Hippocampal formation (tissue), 2 donors: ENCODE measurements around the gene PLXNA4.

Source experiments
- DNase-seq, 2 donors: peaks; one replicate each; lab custom pipeline; 2025; lab: John Stamatoyannopoulos, UW

The PLXNA4 gene

GRCh38 chr7:132270517-132270916 is 305.8 kb downstream of the PLXNA4 start:
- no peak for DNase-seq

- DNase-seq, result no peak
Measured at GRCh38 chr7:132269718-132270117, 306.6 kb downstream of the PLXNA4 start.

GRCh38 chr7:132263151-132263550 is 313.1 kb downstream of the PLXNA4 start:
- no peak for DNase-seq

DNA sequence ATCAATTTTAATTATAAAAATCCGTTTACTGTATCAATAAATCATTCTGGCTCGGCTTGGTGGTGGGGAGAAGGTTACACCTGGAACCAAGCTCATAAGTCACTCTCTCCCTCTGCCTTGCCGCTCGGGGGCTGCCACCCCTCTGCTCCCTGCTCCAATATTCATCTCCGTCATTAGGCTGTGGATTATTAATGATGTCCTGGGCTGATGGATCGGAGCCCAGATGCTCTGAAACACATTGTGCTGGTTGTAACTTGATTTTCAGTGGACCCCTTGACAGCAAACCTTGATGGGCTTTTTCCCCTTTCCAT is 314.2 kb downstream of the PLXNA4 start:
- DNase-seq, result no peak

DNA sequence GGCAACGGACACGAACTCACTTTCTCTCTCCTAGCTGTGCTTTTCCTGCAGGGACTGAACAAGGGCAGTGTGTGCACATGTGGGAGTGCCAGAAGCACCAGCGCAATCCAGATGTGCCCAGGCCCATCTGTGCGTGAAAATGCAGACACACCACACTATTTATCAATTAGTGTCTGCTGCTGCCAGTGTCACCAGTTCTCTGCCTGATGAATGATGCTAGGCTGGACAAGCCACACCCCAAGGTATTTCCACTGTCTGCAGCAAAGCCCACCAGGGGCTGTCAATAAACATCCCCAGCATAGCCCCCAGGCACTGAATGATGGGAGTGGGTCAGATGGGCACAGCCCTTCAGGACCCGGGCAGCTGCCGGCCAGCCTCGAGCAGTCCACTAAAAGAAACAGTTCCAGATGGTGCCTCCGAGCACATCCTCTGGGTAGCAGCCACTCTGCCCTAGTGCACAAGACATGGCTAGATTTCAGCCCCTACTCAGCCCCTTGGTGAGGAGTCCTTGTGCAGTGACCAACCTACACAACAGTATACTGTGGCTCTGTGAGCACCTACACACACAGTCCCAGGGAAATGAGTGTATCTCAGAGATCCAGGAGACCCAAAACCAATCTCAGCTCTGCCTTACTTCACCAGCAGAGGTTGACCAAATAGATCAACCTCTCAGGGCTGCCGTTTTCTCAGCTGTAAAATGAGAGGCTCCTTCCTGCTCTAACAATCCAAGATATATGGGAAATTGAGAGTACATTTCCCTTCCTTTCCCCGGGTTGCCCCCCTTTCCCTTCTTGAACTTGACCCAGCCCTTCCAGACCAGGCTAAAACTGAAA is 314.7 kb downstream of the PLXNA4 start:
- DNase-seq, result no peak

DNA sequence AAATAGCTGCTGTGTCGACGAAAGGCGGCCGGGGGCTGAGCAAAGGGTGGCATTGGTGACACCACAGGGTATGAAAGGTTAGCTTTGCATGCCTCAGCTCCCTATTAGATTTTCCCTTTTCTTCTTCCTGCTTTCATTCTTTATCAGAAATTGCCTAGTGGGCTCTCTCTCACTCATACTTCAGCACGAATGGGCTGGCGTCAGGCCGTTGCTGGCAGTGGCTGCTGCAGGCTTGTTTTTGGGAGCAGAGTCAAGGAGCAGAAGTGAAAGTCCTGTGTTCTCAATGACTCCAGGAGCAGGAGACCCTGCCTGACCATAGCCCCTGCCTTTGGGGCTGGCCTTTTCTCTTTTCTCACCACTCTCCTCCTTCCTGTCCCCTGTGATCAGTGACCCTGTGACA is 318.0 kb downstream of the PLXNA4 start:
- DNase-seq, result no peak

DNA sequence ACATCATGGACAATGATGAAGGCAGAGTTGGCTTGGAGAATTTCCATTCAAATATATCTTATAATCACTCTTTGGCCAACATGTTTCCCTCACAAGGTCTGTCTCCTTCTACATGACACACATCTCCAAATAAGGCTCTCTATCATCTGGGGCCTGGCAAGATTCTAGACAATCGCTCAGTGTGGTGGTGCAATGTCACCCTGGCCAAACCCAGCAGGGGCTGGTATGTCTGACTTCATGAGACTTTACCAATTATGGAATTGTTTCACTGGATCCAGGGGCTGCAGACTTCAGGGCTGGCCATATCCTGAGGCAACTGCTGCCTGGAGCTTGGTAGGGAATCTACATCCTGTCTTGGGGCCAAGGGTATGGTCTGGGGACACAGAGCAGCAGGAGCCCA is 319.0 kb downstream of the PLXNA4 start:
- DNase-seq, result no peak

GRCh38 chr7:132256721-132257212 is 319.5 kb downstream of the PLXNA4 start:
- no peak for DNase-seq

- DNase-seq, result no peak
Measured at GRCh38 chr7:132255898-132256297, 320.4 kb downstream of the PLXNA4 start.

GRCh38 chr7:132255115-132255797 is 321.0 kb downstream of the PLXNA4 start:
- no peak for DNase-seq

DNA sequence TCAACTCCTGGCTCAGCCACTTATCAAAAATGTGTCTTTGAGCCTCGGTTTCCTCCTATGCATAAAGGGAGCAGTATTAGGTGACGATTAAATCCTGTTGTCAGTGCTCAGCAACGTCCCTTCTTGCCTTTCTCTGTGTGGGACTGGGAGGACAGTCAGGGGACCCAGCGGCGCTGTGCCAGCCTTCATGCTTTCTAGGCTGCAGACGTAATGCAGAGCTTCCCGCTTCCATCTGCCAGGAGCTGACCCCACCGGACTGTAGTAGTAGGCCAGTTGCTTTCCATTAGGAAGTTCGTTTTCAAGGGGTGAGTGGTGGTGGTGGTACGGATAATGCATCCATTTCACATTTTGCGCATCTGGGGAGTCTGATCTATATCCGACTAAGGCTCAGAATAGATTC is 321.8 kb downstream of the PLXNA4 start:
- DNase-seq, result no peak

DNA sequence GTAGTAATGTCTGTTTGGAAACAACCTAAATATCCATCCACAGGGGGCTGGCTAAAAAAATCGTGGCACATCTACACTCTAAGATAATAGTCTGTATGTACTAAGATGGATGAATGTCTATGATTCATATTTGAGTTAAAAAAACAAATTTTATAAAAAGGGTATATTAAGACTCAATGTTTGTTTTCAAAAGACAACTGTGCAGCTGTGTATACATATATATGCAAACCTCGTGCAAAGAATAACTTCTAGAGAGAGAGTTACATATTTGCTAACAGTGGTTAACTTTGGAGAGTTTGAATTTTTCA is 323.5 kb downstream of the PLXNA4 start:
- DNase-seq, result no peak

DNA sequence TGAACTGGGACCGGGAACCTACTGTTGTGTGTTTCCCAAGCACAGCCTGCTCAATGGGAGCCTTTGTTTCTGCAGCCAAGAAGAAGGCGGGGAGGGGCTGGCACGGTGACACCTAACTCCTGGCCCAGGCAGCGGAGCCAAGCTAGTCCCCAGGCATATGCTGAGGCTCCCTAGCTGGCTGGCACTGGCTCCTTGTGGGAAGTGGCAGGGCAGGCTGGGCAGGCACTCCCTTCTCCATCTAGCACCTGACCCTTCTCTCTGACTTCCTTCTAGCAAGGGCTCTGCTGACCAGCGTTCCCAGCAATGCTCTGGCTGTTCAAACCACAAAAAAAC is 325.0 kb downstream of the PLXNA4 start:
- peak; percentile 71 to 78 for DNase-seq

DNA sequence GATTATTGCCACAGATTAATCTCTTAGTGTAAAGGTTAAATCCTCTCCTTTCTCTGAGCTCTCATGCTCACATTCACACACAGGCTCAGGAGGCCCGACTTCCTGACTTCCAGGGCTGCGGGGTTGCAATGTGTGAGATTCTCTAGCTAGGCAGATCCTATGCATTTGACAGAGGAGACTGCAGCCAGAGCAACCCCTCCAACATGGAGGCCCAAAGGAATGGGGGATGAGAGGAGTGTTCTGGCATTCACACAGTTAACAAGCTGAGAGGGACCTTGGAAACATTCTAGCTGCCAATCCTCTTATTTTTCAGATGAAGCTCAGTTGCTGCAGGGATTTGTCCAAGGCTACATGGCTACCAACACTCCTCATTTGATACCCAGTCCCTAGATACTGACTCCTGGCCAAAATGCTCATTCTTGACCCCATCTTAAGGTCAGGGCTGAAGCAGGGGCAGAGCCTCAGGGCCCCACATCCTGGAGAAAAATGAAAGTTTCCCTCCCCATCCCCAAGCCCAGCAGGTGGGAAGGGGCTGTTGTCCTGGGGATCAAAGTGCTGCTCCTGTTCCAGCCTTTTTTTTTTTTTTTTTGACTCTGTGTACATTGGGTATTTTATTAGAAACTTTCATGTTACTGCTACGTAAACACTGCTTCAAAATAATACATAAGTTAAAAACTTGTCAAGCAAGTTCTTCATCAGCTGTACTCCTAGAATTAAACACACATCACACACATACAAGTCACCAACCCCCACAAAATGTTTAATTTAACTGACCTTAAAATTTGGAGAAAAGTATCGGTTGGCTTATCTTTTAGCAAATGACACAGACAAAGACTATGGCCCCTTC is 325.6 kb downstream of the PLXNA4 start:
- DNase-seq, result no peak

DNA sequence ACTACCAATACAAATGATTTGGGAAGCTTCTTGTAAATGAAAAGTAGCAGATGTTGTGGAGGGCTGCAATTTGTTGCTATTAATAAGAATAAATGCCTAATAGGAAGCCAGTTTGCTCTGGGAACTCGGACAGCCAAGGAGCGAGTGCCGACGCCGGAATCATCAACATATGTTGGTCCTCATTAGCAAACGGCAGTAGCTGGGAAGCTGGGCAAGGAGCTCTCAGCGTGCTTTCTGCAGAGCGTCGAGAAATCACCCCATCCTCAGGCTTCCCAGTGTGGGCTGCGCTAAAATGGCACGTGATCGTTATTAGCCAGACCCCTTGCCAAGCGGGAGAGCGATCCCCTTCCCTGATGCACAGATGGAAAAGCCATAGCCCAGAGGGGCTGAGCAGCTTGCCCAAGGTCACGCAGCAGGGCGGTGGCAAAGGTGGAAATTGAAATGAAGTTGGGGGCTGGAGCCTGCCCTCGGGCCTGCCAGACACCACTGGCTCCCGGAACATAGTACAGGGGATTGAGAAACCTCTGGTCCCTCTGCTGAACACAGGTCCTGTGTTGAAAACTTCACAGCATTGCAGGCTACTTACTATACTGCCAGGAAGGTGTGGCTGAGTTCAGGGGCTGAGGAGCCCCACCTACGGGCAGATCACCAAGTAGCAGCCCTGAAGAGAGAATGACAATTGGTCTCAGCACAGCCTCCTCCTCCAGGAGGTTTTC is 326.9 kb downstream of the PLXNA4 start:
- DNase-seq, result no peak

DNA sequence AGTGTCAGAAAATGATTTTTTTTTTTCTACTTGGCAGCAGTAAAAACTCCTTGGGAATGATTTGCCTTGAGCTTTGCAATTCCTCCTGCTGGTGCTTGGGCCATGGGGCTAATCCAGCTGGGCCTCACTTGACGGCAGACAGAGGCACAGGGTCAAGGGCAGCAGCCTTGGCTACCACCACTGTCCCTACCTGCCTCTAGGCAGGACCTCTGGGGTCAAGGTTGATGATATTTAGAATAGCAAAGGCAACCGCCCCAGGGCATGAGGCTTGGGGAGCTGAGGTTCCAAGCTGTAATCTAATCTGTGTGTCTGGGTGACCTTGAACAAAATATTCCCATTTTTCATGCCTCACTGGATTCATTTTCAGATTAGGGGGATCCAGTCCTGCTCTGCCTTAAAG is 327.4 kb downstream of the PLXNA4 start:
- no peak for DNase-seq

- DNase-seq, result no peak
Measured at GRCh38 chr7:132247995-132248618, 328.2 kb downstream of the PLXNA4 start.

DNA sequence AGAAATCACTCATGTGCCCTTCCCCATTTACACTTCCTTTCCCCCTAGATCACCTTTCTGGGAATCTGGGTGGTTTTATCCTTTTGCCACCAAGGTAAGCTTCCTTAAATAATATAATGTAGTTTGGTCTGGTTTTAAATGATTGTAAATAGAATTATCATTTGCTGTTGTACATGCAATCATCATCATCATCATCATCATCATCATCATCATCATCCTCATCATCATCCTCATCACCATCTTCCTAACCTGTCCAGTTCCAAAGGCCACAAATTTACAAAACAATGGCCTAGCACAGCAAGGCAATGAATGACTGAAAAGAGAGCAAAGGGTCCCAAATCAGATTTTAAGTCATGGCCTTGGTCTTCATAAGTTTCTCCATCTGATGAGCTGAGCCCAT is 329.7 kb downstream of the PLXNA4 start:
- no peak for DNase-seq

DNA sequence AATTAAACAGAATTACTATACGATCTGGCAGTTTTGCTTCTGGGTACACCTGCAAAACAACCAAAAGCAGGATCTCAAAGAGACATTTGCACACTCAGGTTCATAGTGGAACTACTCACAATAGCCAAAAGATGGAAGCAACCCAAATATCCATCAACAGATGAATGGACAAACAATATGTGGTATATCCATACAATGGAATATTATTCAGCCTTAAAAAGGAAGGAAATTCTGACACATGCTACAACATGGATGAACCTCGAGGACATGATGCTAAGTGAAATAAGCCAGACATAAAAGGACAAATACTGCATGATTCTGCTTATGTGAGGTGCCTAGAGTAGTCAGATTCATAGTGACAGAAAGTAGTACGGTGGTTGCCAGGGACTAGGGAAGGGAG is 330.7 kb downstream of the PLXNA4 start:
- DNase-seq, result no peak

GRCh38 chr7:132244903-132245480 is 331.3 kb downstream of the PLXNA4 start:
- no peak for DNase-seq

DNA sequence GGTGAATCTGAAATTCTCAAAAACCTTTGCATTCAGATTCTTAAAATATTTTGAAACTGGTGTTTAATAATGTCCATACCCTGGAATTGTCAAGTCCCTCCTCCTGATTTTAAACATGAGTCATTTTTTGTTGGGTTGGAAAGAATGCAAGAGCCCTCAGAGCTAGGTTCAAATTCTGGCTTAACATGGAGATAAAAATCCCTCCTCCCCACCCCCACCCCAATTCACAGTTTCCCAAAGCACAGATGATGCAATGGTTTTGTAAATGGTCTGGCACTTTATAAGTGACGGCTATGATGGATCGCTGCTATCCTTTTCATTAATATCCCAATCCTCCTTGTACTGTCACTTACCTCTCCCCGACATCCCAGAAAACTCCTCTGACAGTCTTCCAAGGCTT is 332.8 kb downstream of the PLXNA4 start:
- DNase-seq, result no peak
